Esophagus squamous epithelium (tissue), 4 donors: ENCODE data around the gene TNFRSF14.

Source experiments
- POLR2A ChIP-seq, 4 donors: fragments of 450-650 bp; IDR thresholded peaks; one replicate each; pipeline ENCODE4 v1.6.1; 2017; ENCODE audit warnings: antibody characterized with exemption in 4 of 4, mild to moderate bottlenecking in 4 of 4, moderate library complexity in 3 of 4
- TF ChIP-seq, protein P1 (sequence below), 6 experiments: fragments of 450-650 bp in 4 of 6; fragments of 200-600 bp in 2 of 6; sonication (generic) in 2 of 6; IDR thresholded peaks; one replicate each; pipeline ENCODE4 v1.5.1; 2016 to 2019; ENCODE audit warnings: antibody characterized with exemption in 6 of 6, mild to moderate bottlenecking in 4 of 6, moderate library complexity in 4 of 6

- TF ChIP-seq, protein P1, sequence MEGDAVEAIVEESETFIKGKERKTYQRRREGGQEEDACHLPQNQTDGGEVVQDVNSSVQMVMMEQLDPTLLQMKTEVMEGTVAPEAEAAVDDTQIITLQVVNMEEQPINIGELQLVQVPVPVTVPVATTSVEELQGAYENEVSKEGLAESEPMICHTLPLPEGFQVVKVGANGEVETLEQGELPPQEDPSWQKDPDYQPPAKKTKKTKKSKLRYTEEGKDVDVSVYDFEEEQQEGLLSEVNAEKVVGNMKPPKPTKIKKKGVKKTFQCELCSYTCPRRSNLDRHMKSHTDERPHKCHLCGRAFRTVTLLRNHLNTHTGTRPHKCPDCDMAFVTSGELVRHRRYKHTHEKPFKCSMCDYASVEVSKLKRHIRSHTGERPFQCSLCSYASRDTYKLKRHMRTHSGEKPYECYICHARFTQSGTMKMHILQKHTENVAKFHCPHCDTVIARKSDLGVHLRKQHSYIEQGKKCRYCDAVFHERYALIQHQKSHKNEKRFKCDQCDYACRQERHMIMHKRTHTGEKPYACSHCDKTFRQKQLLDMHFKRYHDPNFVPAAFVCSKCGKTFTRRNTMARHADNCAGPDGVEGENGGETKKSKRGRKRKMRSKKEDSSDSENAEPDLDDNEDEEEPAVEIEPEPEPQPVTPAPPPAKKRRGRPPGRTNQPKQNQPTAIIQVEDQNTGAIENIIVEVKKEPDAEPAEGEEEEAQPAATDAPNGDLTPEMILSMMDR (IDR thresholded peaks at IDR 0.05) = no peak
- no peak for TF ChIP-seq POLR2A (IDR thresholded peaks at IDR 0.05)
Measured at GRCh38 chr1:2592672-2593071, 36.5 kb downstream of the TNFRSF14 start.
